HepG2 (cell line): ENCODE measurements around the gene MCC. TPM values are rescaled to one million over a fixed set of nuclear protein-coding genes. Genes with fewer than 3 reads are reported as not detected.

Source experiments
- ATAC-seq: fragments of 200-7000 bp; cut with Tn5 transposase; 3 replicates; pipeline ENCODE4 v1.9.1; 2020; ENCODE audit warnings: mild to moderate bottlenecking, moderate library complexity
- BruUV-seq: library from RNA; stranded (reverse); fragments of 400-500 nt; replicated peaks from 2 replicates; lab custom pipeline; 2021; lab: Mats Ljungman, UMichigan
- CTCF ChIA-PET: fragments of 300-600 bp; formaldehyde crosslinking; extraction: SDS; loops from one replicate; lab custom pipeline; 2021; ENCODE audit warnings: low total read pairs, inconsistent platforms, low intra/inter-chr PET ratio; lab: Yijun Ruan, JAX
- POLR2A ChIA-PET: fragments of 350-600 bp; sonication (Branson Sonifier 250); formaldehyde crosslinking; loops from one replicate; lab custom pipeline; 2020; ENCODE audit warnings: antibody characterized with exemption, inconsistent platforms; lab: Yijun Ruan, JAX
- DNase-seq: peaks from one replicate; pipeline ENCODE4 v3.0.0-alpha.2; 2015; ENCODE audit warnings: low spot score
- FAIRE-seq: peaks from 3 replicates; lab custom pipeline; 2011; peaks lifted over from hg19 to GRCh38; lab: Jason Lieb, UNC
- H2AFZ ChIP-seq: one replicate; pipeline ENCODE4 v1.6.1; 2011; ENCODE audit warnings: low read length, inconsistent platforms
- H3K27ac ChIP-seq: fragments of 300-600 bp; 3 replicates; pipeline ENCODE4 v1.8.0; 2011; ENCODE audit warnings: mixed run types, mild to moderate bottlenecking, mixed read lengths, low read length, inconsistent platforms; ENCODE audit not compliant: insufficient read depth; ENCODE audit errors: extremely low read length
- H3K27me3 ChIP-seq, 2 experiments: fragments of 200-600 bp in 1 of 2; 2 replicates in 1 of 2; 3 replicates in 1 of 2; pipeline versions ENCODE4 v1.6.0 to v1.8.0; 2011; ENCODE audit warnings: low read length in 2 of 2, mild to moderate bottlenecking in 2 of 2, moderate library complexity in 2 of 2, inconsistent platforms in 1 of 2; ENCODE audit not compliant: insufficient read depth in 2 of 2, control insufficient read depth in 1 of 2
- H3K36me3 ChIP-seq, 2 experiments: fragments of 200-600 bp in 1 of 2; replicated peaks in 1 of 2; 2 replicates in 1 of 2; 3 replicates in 1 of 2; pipeline versions ENCODE4 v1.5.1 to v1.8.0; 2011; ENCODE audit warnings: low read length in 2 of 2, inconsistent platforms in 1 of 2; ENCODE audit not compliant: insufficient read depth in 2 of 2, control insufficient read depth in 1 of 2
- H3K4me1 ChIP-seq: 2 replicates; pipeline ENCODE4 v1.5.1; 2012; ENCODE audit warnings: low read length, inconsistent platforms; ENCODE audit not compliant: insufficient read depth
- H3K4me2 ChIP-seq: 2 replicates; pipeline ENCODE4 v1.6.0; 2011; ENCODE audit warnings: low read depth, low read length, inconsistent platforms
- H3K4me3 ChIP-seq, 3 experiments: fragments of 200-600 bp in 1 of 3; sonication (generic), shearing (Covaris generic) in 1 of 3; replicated peaks in 1 of 3; 2 replicates each; pipeline ENCODE4 v1.5.1; 2011 to 2016; ENCODE audit warnings: low read length in 3 of 3, inconsistent platforms in 2 of 3, low read depth in 2 of 3, mild to moderate bottlenecking in 2 of 3, control low read depth in 1 of 3, mixed read lengths in 1 of 3; ENCODE audit not compliant: insufficient read depth in 1 of 3
- H3K79me2 ChIP-seq: one replicate; pipeline ENCODE4 v1.6.1; 2011; ENCODE audit warnings: low read length, inconsistent platforms; ENCODE audit not compliant: insufficient read depth
- H3K9ac ChIP-seq: 2 replicates; pipeline ENCODE4 v1.6.0; 2011; ENCODE audit warnings: mild to moderate bottlenecking, low read depth, low read length, inconsistent platforms; ENCODE audit not compliant: insufficient read depth
- H3K9me3 ChIP-seq: 2 replicates; pipeline ENCODE4 v1.5.1; 2012; ENCODE audit warnings: mild to moderate bottlenecking, low read length
- H4K20me1 ChIP-seq: 2 replicates; pipeline ENCODE4 v1.6.0; 2011; ENCODE audit warnings: inconsistent platforms, mild to moderate bottlenecking, low read length, moderate library complexity; ENCODE audit not compliant: insufficient read depth
- ARNTL ChIP-seq: sonication (generic); formaldehyde crosslinking; IDR thresholded peaks from 2 replicates; pipeline ENCODE4 v1.4.0; 2020; ENCODE audit warnings: mild to moderate bottlenecking, missing genetic modification reagents
- EHMT2 ChIP-seq: fragments of 200-600 bp; sonication (generic); IDR thresholded peaks from 2 replicates; pipeline ENCODE4 v1.7.0; 2017; ENCODE audit warnings: antibody characterized with exemption, low read depth, low read length, borderline replicate concordance
- FLYWCH1 ChIP-seq: sonication (generic); formaldehyde crosslinking; IDR thresholded peaks from 2 replicates; pipeline ENCODE4 v1.8.1; 2023; ENCODE audit warnings: mild to moderate bottlenecking, missing genetic modification reagents
- IKZF4 ChIP-seq: sonication (generic); formaldehyde crosslinking; IDR thresholded peaks from 2 replicates; pipeline ENCODE4 v1.5.1; 2020; ENCODE audit warnings: borderline replicate concordance, mild to moderate bottlenecking, low read depth, missing genetic modification reagents; ENCODE audit errors: not compliant biosample characterization
- NFIC ChIP-seq: IDR thresholded peaks from 2 replicates; pipeline ENCODE4 v1.6.1; 2012; ENCODE audit warnings: mild to moderate bottlenecking, low read length, inconsistent platforms
- RBM22 ChIP-seq: fragments of 200-400 bp; formaldehyde crosslinking; optimal IDR thresholded peaks from 2 replicates; pipeline ENCODE3; 2017; ENCODE audit warnings: mild to moderate bottlenecking, low read length, moderate library complexity
- TBX2 ChIP-seq: sonication (generic); formaldehyde crosslinking; IDR thresholded peaks from 2 replicates; pipeline ENCODE4 v1.5.0; 2020; ENCODE audit warnings: missing genetic modification reagents, mild to moderate bottlenecking, borderline replicate concordance
- ZBTB7A ChIP-seq: sonication (generic); formaldehyde crosslinking; IDR thresholded peaks from 2 replicates; pipeline ENCODE4 v1.8.0; 2022; ENCODE audit warnings: mild to moderate bottlenecking, missing genetic modification reagents
- ZNF598 ChIP-seq: sonication (generic); formaldehyde crosslinking; IDR thresholded peaks from 2 replicates; pipeline ENCODE4 v1.5.1; 2020; ENCODE audit warnings: mild to moderate bottlenecking, missing genetic modification reagents, borderline replicate concordance
- ZNF7 ChIP-seq: IDR thresholded peaks from 2 replicates; pipeline ENCODE4 v1.6.1; 2016; ENCODE audit warnings: missing biosample characterization, missing genetic modification reagents
- WGBS: methylation state at CpG from one replicate; pipeline ENCODE4 v1.1.6; 2017; ENCODE audit warnings: low lambda C conversion rate; 5-methylcytosine and 5-hydroxymethylcytosine counted together
- in situ Hi-C: cut with HindIII; loops from 2 replicates; pipeline ENCODE4 v1.10.0; 2017; ENCODE audit warnings: low pct_unique_long_range_greater_than_20kb; ENCODE audit not compliant: extremely low pct_ligation_motif_present
- intact Hi-C: fragments of 100-400 bp; cut with micrococcal nuclease; formaldehyde crosslinking; loops from one replicate; pipeline ENCODE4 v1.10.0; 2022; ENCODE audit not compliant: unreplicated experiment
- polyA plus RNA-seq, 8 experiments: library from polyadenylated mRNA; depleted of rRNA in 3 of 8; stranded (reverse) in 7 of 8; unstranded in 1 of 8; fragments of >200 nt; fragmentation: Illumina TruSeq in 4 of 8; extraction: Trizol in 4 of 8; gene quantifications; 2 replicates each; pipeline versions ENCODE4 v1.2.1 to v1.2.3, GENCODE V29; 2011 to 2016; ENCODE audit warnings: low read depth in 4 of 8, missing spikeins in 1 of 8, mixed read lengths in 1 of 8; ENCODE audit not compliant: insufficient read depth in 1 of 8
- total RNA-seq, 5 experiments: library from RNA; depleted of rRNA; stranded (reverse); fragments of >200 nt; fragmentation: Illumina TruSeq; extraction: Trizol; gene quantifications; 2 replicates each; pipeline ENCODE4 v1.2.3, GENCODE V29; 2016; ENCODE audit warnings: low read depth in 1 of 5
- TF ChIP-seq, protein P1 (sequence below): sonication (generic); formaldehyde crosslinking; IDR thresholded peaks from 2 replicates; pipeline ENCODE4 v1.9.0; 2021; ENCODE audit warnings: missing genetic modification reagents, mild to moderate bottlenecking, borderline replicate concordance
- TF ChIP-seq, protein P2 (sequence below): IDR thresholded peaks from 2 replicates; pipeline ENCODE4 v1.6.1; 2016; ENCODE audit warnings: control low read depth
- TF ChIP-seq, protein P3 (sequence below): sonication (generic); formaldehyde crosslinking; IDR thresholded peaks from 2 replicates; pipeline ENCODE4 v1.5.1; 2020; ENCODE audit warnings: missing genetic modification reagents, mild to moderate bottlenecking, borderline replicate concordance

Gene MCC
- total and polyA plus RNA-seq, 2 of the 13 experiments (the other 11 are each of a cell fraction or from before 2014, with no cell fraction given): 0.55 to 2.4 TPM

DNA sequence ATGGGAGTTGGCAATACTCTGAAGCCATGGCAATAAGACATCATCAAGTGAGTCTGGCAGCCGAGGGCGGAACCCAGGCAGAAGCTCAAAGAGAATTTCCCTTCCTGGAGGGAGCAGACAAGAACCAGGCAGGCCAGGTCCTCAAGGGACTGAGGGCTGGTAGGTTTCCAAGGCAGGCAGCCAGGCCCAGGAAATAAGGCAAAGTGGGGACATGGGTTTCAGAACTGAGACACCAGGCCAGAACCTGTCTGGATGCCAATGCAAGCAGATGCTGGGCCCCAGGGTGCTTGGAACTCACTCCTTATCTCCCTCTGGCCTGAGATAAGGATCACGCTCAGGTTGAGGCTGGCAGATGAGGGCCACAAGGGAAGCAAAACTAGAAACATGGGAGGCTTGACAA lies 62.3 kb downstream of the MCC start:
- Histone ChIP-seq H4K20me1 (no peaks in the 10 kb centered on the region), H3K9me3 (no peaks in the 10 kb centered on the region), H3K27ac (no peak overlapping the region), H3K4me2 (no peak overlapping the region), H3K36me3 (no peaks in the 10 kb centered on the region)
- BruUV-seq: no TSS peak
- WGBS: 13% methylated on average over 2 of the region's 3 CpGs
- DNase-seq (no peak), ATAC-seq (no peak)
- in situ Hi-C loops: no loop called here
- CTCF ChIA-PET: no interaction called here
- TF ChIP-seq ZBTB7A (CRISPR knock-in tag) (no peak), ZNF7 (CRISPR knock-in tag) (no peak), FLYWCH1 (CRISPR knock-in tag) (no peak), EHMT2 (no peak)
- TF ChIP-seq, protein P1, sequence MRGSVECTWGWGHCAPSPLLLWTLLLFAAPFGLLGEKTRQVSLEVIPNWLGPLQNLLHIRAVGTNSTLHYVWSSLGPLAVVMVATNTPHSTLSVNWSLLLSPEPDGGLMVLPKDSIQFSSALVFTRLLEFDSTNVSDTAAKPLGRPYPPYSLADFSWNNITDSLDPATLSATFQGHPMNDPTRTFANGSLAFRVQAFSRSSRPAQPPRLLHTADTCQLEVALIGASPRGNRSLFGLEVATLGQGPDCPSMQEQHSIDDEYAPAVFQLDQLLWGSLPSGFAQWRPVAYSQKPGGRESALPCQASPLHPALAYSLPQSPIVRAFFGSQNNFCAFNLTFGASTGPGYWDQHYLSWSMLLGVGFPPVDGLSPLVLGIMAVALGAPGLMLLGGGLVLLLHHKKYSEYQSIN (CRISPR knock-in tag): no peak
- TF ChIP-seq, protein P2, sequence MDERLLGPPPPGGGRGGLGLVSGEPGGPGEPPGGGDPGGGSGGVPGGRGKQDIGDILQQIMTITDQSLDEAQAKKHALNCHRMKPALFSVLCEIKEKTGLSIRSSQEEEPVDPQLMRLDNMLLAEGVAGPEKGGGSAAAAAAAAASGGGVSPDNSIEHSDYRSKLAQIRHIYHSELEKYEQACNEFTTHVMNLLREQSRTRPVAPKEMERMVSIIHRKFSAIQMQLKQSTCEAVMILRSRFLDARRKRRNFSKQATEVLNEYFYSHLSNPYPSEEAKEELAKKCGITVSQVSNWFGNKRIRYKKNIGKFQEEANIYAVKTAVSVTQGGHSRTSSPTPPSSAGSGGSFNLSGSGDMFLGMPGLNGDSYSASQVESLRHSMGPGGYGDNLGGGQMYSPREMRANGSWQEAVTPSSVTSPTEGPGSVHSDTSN (CRISPR knock-in tag): no peak
- TF ChIP-seq, all 625 proteins: peak for 0
- POLR2A ChIA-PET: no interaction called here
- Histone ChIP-seq H3K27me3 (peaks cover 0 to 16% of the 10 kb centered on the region in 2 experiments; a peak in 1 of 5 replicates), H3K4me3 (no peak overlapping the region), H3K4me1 (no peaks in the 10 kb centered on the region), H3K9ac (no peak overlapping the region), H3K79me2 (no peaks in the 10 kb centered on the region), H2AFZ (no peak overlapping the region)
- no peak for FAIRE-seq
- intact Hi-C loops: no loop called here

DNA sequence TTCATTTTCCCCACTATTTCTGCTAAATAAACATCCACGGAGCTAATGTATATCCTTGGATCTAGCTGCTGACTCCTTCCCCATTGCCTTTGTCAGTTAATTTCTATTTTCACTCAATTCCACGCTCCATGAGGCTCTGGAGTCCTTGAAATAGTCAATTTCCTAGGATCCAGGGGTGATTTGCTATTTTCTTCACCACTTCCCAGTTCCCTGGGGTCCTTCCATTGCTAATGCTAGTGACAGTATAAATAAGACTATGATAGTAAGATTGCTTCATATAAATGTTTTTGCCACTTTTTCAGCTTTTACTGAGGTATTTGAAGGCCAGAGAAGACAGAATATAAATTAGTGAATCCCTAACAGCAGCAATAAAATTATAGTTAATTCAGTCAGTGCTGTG lies 66.6 kb downstream of the MCC start:
- WGBS: 3% methylated on average over 2 of the region's 2 CpGs
- no peak overlapping the region for H3K27ac ChIP-seq
- H3K9me3 ChIP-seq: no peaks in the 10 kb centered on the region
- DNase-seq: no peak
- no peaks in the 10 kb centered on the region for H4K20me1 ChIP-seq
- no peak overlapping the region for H3K4me3 ChIP-seq
- H3K79me2 ChIP-seq: no peaks in the 10 kb centered on the region
- CTCF ChIA-PET: no interaction called here
- no peak overlapping the region for H3K9ac ChIP-seq
- intact Hi-C loops (no loop called here), in situ Hi-C loops (no loop called here)
- BruUV-seq: no TSS peak
- no peak overlapping the region for H3K4me2 ChIP-seq
- POLR2A ChIA-PET: no interaction called here
- no peaks in the 10 kb centered on the region for H3K36me3 ChIP-seq
- no peak for FAIRE-seq
- H3K27me3 ChIP-seq: peaks cover 0 to 4% of the 10 kb centered on the region in 2 experiments; a peak in 1 of 5 replicates
- ATAC-seq: no peak
- no peak overlapping the region for H2AFZ ChIP-seq
- H3K4me1 ChIP-seq: no peaks in the 10 kb centered on the region
- no peak for TF ChIP-seq ARNTL (CRISPR knock-in tag)
- no peak for TF ChIP-seq ZNF598 (CRISPR knock-in tag)
- TF ChIP-seq NFIC: no peak
- no peak for TF ChIP-seq RBM22
- no peak for TF ChIP-seq TBX2 (CRISPR knock-in tag)
- TF ChIP-seq, protein P3, sequence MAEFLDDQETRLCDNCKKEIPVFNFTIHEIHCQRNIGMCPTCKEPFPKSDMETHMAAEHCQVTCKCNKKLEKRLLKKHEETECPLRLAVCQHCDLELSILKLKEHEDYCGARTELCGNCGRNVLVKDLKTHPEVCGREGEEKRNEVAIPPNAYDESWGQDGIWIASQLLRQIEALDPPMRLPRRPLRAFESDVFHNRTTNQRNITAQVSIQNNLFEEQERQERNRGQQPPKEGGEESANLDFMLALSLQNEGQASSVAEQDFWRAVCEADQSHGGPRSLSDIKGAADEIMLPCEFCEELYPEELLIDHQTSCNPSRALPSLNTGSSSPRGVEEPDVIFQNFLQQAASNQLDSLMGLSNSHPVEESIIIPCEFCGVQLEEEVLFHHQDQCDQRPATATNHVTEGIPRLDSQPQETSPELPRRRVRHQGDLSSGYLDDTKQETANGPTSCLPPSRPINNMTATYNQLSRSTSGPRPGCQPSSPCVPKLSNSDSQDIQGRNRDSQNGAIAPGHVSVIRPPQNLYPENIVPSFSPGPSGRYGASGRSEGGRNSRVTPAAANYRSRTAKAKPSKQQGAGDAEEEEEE (CRISPR knock-in tag): no peak
- no peak for TF ChIP-seq IKZF4
